Measurements from ENCODE around the gene UHRF2. TPM values are rescaled to one million over a fixed set of nuclear protein-coding genes. Genes with fewer than 3 reads are reported as not detected.

The UHRF2 gene
- total RNA-seq, 4 donors from 2014 or later: 44.3 to 56.6 (median 48.9) TPM

GRCh38 chr9:6471231-6471850 is 58.3 kb downstream of the UHRF2 start:
- no peak for TF ChIP-seq CTCF (IDR thresholded peaks at IDR 0.05; ENCODE audit: low read depth)

GRCh38 chr9:6473151-6473550 is 60.2 kb downstream of the UHRF2 start:
- no peak for TF ChIP-seq CTCF (IDR thresholded peaks at IDR 0.05; ENCODE audit: low read depth)

- no peak for TF ChIP-seq CTCF (IDR thresholded peaks at IDR 0.05; ENCODE audit: low read depth)
Measured at GRCh38 chr9:6479959-6480358, 67.0 kb downstream of the UHRF2 start.

- TF ChIP-seq CTCF (IDR thresholded peaks at IDR 0.05; ENCODE audit: low read depth): no peak
Measured at GRCh38 chr9:6484210-6484609, 71.2 kb downstream of the UHRF2 start.

- TF ChIP-seq CTCF (IDR thresholded peaks at IDR 0.05; ENCODE audit: low read depth): no peak
Measured at GRCh38 chr9:6488395-6488794, 75.4 kb downstream of the UHRF2 start.

GRCh38 chr9:6489099-6489498 is 76.1 kb downstream of the UHRF2 start:
- no peak for TF ChIP-seq CTCF (IDR thresholded peaks at IDR 0.05; ENCODE audit: low read depth)

GRCh38 chr9:6490863-6491262 is 77.9 kb downstream of the UHRF2 start:
- no peak for TF ChIP-seq CTCF (IDR thresholded peaks at IDR 0.05; ENCODE audit: low read depth)

All from subcutaneous adipose tissue (tissue), 4 donors.